HEK293 (cell line): ENCODE measurements around the gene OST4.

ENCODE experiments used
- PATZ1 ChIP-seq: fragments of 450-650 bp; formaldehyde crosslinking; IDR thresholded peaks from 2 replicates; pipeline ENCODE4 v1.5.1; 2016; ENCODE audit warnings: missing biosample characterization, missing genetic modification characterization
- SETDB1 ChIP-seq: IDR thresholded peaks from one replicate; pipeline ENCODE4 v1.6.1; 2017; ENCODE audit warnings: mild to moderate bottlenecking, low read length, moderate library complexity, mixed read lengths; ENCODE audit not compliant: insufficient read length
- TCF7L2 ChIP-seq: IDR thresholded peaks from 2 replicates; pipeline ENCODE4 v1.6.1; 2011; ENCODE audit warnings: low read depth, mild to moderate bottlenecking, inconsistent platforms, low read length, moderate library complexity, borderline replicate concordance
- YY1 ChIP-seq: fragments of 450-650 bp; formaldehyde crosslinking; IDR thresholded peaks from 2 replicates; pipeline ENCODE4 v1.5.1; 2018; ENCODE audit warnings: missing biosample characterization, missing genetic modification characterization
- ZBTB10 ChIP-seq: fragments of 450-650 bp; formaldehyde crosslinking; IDR thresholded peaks from 2 replicates; pipeline ENCODE4 v1.5.1; 2016; ENCODE audit warnings: missing biosample characterization, missing genetic modification characterization
- ZFP41 ChIP-seq: fragments of 450-650 bp; formaldehyde crosslinking; IDR thresholded peaks from 2 replicates; pipeline ENCODE4 v1.5.1; 2016; ENCODE audit warnings: missing biosample characterization, missing genetic modification characterization, borderline replicate concordance
- ZNF140 ChIP-seq: fragments of 450-650 bp; formaldehyde crosslinking; IDR thresholded peaks from 2 replicates; pipeline ENCODE4 v1.5.1; 2016; ENCODE audit warnings: missing biosample characterization, missing genetic modification characterization
- ZNF239 ChIP-seq: fragments of 450-650 bp; formaldehyde crosslinking; IDR thresholded peaks from 2 replicates; pipeline ENCODE4 v1.5.1; 2016; ENCODE audit warnings: missing biosample characterization, missing genetic modification characterization
- ZNF274 ChIP-seq, 2 experiments: fragments of 200-500 bp in 1 of 2; fragments of 450-650 bp in 1 of 2; sonication (Bioruptor generic) in 1 of 2; formaldehyde crosslinking in 1 of 2; IDR thresholded peaks; 2 replicates each; pipeline versions ENCODE4 v1.5.1 to v1.6.1; 2014 to 2016; ENCODE audit warnings: borderline replicate concordance in 1 of 2, inconsistent platforms in 1 of 2, low read length in 1 of 2, missing biosample characterization in 1 of 2, missing genetic modification characterization in 1 of 2
- ZNF302 ChIP-seq: fragments of 450-650 bp; formaldehyde crosslinking; IDR thresholded peaks from 2 replicates; pipeline ENCODE4 v1.5.1; 2016; ENCODE audit warnings: missing biosample characterization, missing genetic modification characterization, low read depth
- ZNF624 ChIP-seq: fragments of 450-650 bp; formaldehyde crosslinking; IDR thresholded peaks from 2 replicates; pipeline ENCODE4 v1.5.1; 2017; ENCODE audit warnings: missing biosample characterization, missing genetic modification characterization
- TF ChIP-seq, protein P1 (sequence below): fragments of 450-650 bp; formaldehyde crosslinking; IDR thresholded peaks from 2 replicates; pipeline ENCODE4 v1.5.1; 2016; ENCODE audit warnings: missing biosample characterization, missing genetic modification characterization
- TF ChIP-seq, protein P2 (sequence below): fragments of 450-650 bp; formaldehyde crosslinking; IDR thresholded peaks from 2 replicates; pipeline ENCODE4 v1.5.1; 2016; ENCODE audit warnings: missing biosample characterization, missing genetic modification characterization
- TF ChIP-seq, protein P3 (sequence below): fragments of 450-650 bp; formaldehyde crosslinking; IDR thresholded peaks from 2 replicates; pipeline ENCODE4 v1.5.1; 2016; ENCODE audit warnings: missing biosample characterization, missing genetic modification characterization

GRCh38 chr2:27024812-27025211, 46.6 kb downstream of the OST4 start:
- TF ChIP-seq ZNF302 (tag by site-specific recombination), result no peak
- TF ChIP-seq, protein P1, sequence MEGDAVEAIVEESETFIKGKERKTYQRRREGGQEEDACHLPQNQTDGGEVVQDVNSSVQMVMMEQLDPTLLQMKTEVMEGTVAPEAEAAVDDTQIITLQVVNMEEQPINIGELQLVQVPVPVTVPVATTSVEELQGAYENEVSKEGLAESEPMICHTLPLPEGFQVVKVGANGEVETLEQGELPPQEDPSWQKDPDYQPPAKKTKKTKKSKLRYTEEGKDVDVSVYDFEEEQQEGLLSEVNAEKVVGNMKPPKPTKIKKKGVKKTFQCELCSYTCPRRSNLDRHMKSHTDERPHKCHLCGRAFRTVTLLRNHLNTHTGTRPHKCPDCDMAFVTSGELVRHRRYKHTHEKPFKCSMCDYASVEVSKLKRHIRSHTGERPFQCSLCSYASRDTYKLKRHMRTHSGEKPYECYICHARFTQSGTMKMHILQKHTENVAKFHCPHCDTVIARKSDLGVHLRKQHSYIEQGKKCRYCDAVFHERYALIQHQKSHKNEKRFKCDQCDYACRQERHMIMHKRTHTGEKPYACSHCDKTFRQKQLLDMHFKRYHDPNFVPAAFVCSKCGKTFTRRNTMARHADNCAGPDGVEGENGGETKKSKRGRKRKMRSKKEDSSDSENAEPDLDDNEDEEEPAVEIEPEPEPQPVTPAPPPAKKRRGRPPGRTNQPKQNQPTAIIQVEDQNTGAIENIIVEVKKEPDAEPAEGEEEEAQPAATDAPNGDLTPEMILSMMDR (tag by site-specific recombination), result 0 out of 2 replicates have a peak, but pooled peaks have one; percentile 10
- no peak for TF ChIP-seq PATZ1 (tag by site-specific recombination)
- TF ChIP-seq YY1 (tag by site-specific recombination), result no peak
- TF ChIP-seq TCF7L2, result no peak
- no peak for TF ChIP-seq ZNF239 (tag by site-specific recombination)
- no peak for TF ChIP-seq ZNF140
- TF ChIP-seq ZNF274 (IDR thresholded peaks at IDR 0.05; ENCODE audit: low read length), result no peak
- no peak for TF ChIP-seq ZNF274 (tag by site-specific recombination; IDR thresholded peaks at IDR 0.05; ENCODE audit: borderline replicate concordance)
- no peak for TF ChIP-seq SETDB1
- TF ChIP-seq ZBTB10, result no peak
- TF ChIP-seq ZNF624, result no peak
- TF ChIP-seq, protein P2, sequence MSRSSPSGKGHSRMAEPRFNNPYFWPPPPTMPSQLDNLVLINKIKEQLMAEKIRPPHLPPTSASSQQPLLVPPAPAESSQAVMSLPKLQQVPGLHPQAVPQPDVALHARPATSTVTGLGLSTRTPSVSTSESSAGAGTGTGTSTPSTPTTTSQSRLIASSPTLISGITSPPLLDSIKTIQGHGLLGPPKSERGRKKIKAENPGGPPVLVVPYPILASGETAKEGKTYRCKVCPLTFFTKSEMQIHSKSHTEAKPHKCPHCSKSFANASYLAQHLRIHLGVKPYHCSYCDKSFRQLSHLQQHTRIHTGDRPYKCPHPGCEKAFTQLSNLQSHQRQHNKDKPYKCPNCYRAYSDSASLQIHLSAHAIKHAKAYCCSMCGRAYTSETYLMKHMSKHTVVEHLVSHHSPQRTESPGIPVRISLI (tag by site-specific recombination), result no peak
- TF ChIP-seq, protein P3, sequence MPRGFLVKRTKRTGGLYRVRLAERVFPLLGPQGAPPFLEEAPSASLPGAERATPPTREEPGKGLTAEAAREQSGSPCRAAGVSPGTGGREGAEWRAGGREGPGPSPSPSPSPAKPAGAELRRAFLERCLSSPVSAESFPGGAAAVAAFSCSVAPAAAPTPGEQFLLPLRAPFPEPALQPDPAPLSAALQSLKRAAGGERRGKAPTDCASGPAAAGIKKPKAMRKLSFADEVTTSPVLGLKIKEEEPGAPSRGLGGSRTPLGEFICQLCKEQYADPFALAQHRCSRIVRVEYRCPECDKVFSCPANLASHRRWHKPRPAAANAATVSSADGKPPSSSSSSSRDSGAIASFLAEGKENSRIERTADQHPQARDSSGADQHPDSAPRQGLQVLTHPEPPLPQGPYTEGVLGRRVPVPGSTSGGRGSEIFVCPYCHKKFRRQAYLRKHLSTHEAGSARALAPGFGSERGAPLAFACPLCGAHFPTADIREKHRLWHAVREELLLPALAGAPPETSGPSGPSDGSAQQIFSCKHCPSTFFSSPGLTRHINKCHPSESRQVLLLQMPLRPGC (tag by site-specific recombination), result no peak
- TF ChIP-seq ZFP41 (tag by site-specific recombination), result no peak
